PFSK-1 (cell line): ENCODE data around the gene FOXA3.

Experiments used
- FOXP2 ChIP-seq: optimal IDR thresholded peaks from 2 replicates; pipeline ENCODE3; 2011; ENCODE audit warnings: borderline replicate concordance, control low read depth, inconsistent platforms; ENCODE audit not compliant: insufficient read depth; ENCODE audit errors: extremely low read length, extremely low read depth
- POLR2AphosphoS5 ChIP-seq: IDR thresholded peaks from 2 replicates; pipeline ENCODE4 v1.6.1; 2012; ENCODE audit warnings: low read depth, mild to moderate bottlenecking, control low read depth, low read length, moderate library complexity
- TAF1 ChIP-seq: IDR thresholded peaks from 2 replicates; pipeline ENCODE4 v1.6.1; 2012; ENCODE audit warnings: low read length, control low read depth, borderline replicate concordance; ENCODE audit not compliant: insufficient read depth
- TF ChIP-seq, protein P1 (sequence below), 2 experiments: IDR thresholded peaks; 2 replicates each; pipeline versions ENCODE4 v1.6.1 to v1.8.0; 2011 to 2012; ENCODE audit warnings: low read depth in 2 of 2, low read length in 2 of 2, control low read depth in 1 of 2, inconsistent platforms in 1 of 2, mild to moderate bottlenecking in 1 of 2, moderate library complexity in 1 of 2; ENCODE audit not compliant: insufficient read depth in 1 of 2

DNA sequence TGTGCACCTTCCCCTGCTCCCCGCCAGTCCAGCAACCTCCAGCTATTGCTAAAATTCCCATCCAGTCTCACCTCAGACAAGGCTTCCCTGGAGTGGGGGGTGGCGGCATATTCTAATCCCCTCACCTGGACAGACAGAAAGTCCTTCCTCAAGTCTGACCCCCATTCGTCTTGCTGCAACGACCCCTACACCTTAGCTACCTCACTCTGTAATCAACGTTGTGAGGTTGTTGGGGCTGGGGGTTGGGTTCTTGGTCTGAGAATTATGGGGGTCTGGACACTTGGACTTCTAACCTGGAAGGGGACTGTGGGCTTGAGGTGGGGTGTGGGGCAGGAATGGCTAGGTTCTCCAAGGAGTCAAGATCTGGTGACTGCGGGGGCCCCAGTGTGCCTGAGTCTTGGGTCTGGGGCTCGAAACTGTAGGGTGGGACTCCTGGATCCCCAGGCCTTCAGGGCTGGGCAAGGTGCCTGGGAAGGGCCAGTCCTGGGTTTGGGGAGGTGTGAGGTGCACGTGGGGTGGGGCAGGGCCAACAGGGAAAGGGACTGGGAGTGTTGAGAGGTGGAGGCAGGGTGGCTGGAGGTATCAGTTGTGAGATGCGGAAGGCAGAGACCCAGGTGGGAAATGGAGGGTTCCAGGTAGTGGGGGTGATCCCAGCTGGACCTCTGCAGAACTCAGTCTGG is 1.3 kb downstream of the FOXA3 start:
- TF ChIP-seq POLR2AphosphoS5 (no peak), TAF1 (no peak), FOXP2 (no peak)
- TF ChIP-seq, protein P1, sequence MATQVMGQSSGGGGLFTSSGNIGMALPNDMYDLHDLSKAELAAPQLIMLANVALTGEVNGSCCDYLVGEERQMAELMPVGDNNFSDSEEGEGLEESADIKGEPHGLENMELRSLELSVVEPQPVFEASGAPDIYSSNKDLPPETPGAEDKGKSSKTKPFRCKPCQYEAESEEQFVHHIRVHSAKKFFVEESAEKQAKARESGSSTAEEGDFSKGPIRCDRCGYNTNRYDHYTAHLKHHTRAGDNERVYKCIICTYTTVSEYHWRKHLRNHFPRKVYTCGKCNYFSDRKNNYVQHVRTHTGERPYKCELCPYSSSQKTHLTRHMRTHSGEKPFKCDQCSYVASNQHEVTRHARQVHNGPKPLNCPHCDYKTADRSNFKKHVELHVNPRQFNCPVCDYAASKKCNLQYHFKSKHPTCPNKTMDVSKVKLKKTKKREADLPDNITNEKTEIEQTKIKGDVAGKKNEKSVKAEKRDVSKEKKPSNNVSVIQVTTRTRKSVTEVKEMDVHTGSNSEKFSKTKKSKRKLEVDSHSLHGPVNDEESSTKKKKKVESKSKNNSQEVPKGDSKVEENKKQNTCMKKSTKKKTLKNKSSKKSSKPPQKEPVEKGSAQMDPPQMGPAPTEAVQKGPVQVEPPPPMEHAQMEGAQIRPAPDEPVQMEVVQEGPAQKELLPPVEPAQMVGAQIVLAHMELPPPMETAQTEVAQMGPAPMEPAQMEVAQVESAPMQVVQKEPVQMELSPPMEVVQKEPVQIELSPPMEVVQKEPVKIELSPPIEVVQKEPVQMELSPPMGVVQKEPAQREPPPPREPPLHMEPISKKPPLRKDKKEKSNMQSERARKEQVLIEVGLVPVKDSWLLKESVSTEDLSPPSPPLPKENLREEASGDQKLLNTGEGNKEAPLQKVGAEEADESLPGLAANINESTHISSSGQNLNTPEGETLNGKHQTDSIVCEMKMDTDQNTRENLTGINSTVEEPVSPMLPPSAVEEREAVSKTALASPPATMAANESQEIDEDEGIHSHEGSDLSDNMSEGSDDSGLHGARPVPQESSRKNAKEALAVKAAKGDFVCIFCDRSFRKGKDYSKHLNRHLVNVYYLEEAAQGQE (IDR thresholded peaks at IDR 0.05; ENCODE audit: insufficient read depth in 1 of 2, low read depth in 2 of 2, low read length in 2 of 2), result no peak
